ENCODE data around the gene ZNF503.

ZNF503 gene

DNA sequence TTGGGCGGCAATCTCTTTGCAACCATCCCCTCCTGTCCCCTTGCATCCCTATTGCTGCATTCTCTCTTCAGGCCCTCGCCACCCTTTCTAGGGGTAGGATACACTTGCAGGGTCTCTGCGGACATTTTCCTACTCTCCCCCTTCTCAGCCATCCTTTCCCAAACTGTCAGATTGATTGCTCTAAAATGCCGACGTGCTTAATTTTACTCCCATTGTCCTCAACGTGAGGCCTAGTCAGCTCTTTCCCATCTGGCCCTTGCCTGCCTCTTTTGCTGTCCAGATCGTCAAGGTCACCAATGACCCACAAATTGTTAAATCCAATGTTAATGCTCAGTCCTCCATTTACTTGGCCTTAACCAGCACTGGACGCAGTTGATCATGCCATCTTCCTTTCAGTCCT, 17.1 kb upstream of the ZNF503 start:
- DNase-seq (ENCODE audit: extremely low spot score) = no peak
- ChIA-PET CTCF (no interaction called here), POLR2A (no interaction called here)
- TF ChIP-seq, protein P1, sequence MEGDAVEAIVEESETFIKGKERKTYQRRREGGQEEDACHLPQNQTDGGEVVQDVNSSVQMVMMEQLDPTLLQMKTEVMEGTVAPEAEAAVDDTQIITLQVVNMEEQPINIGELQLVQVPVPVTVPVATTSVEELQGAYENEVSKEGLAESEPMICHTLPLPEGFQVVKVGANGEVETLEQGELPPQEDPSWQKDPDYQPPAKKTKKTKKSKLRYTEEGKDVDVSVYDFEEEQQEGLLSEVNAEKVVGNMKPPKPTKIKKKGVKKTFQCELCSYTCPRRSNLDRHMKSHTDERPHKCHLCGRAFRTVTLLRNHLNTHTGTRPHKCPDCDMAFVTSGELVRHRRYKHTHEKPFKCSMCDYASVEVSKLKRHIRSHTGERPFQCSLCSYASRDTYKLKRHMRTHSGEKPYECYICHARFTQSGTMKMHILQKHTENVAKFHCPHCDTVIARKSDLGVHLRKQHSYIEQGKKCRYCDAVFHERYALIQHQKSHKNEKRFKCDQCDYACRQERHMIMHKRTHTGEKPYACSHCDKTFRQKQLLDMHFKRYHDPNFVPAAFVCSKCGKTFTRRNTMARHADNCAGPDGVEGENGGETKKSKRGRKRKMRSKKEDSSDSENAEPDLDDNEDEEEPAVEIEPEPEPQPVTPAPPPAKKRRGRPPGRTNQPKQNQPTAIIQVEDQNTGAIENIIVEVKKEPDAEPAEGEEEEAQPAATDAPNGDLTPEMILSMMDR (IDR thresholded peaks at IDR 0.05; ENCODE audit: control extremely low read depth, extremely low read depth, low read depth, missing control alignments) = no peak

DNA sequence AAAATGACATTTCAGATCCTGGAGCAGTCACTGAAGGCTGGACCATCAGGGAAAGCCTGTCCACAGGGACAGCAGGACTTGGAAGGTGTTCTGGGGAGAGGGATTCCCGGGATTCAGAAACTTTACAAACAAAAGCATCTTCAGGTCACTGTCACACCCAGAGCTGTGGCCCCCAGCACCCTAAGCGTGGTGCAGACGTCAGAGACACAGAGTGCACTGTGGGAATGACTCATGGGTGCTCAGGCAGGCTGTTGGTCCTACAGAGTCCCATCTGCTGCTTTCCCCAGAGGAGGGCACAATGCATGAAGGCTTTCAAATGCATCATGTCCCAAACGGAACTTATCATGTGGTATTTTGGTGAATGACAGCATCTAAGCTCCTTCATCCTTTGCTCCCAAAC, 16.7 kb upstream of the ZNF503 start:
- TF ChIP-seq, protein P1 (IDR thresholded peaks at IDR 0.05; ENCODE audit: control extremely low read depth, extremely low read depth, low read depth, missing control alignments) = no peak

GRCh38 chr10:75417522-75417927, 16.0 kb upstream of the ZNF503 start:
- POLR2A ChIA-PET = no interaction called here
- DNase-seq (ENCODE audit: extremely low spot score) = no peak
- CTCF ChIA-PET = interaction anchor here (0.8 to 1.6 kb wide), 2 partner anchors 8 to 10 kb away, joined by 3 to 5 read pairs; no protein-coding TSS in a partner anchor
- TF ChIP-seq, protein P1 (IDR thresholded peaks at IDR 0.05; ENCODE audit: control extremely low read depth, extremely low read depth, low read depth, missing control alignments) = no peak

More for the DNA sequence above, 16.7 kb upstream of the ZNF503 start:
- ChIA-PET CTCF (no interaction called here), POLR2A (no interaction called here)
- no peak for DNase-seq (ENCODE audit: extremely low spot score)

DNA sequence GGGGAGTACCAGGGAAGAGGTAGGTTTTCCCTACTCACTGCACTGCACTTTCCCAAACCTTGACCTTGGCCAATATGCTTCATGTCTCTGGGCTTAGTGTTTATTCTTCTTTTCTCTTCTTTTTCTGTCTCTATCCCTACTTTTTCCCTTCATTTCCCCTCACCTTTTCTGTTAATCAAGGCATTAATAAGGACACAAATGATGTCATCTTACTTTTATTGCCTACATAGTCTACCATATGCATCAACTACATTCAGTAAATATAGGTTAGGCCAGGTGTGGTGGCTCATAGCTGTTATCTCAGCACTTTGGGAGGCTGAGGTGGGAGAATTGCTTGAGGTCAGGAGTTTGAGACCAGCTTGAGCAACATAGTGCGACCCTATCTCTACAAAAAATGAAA, 13.0 kb upstream of the ZNF503 start:
- POLR2A ChIA-PET = no interaction called here
- CTCF ChIA-PET = interaction anchor here (2.0 kb wide), 1 partner anchor 9 kb away, joined by 4 read pairs; no protein-coding TSS in a partner anchor
- DNase-seq (ENCODE audit: extremely low spot score) = no peak
- TF ChIP-seq, protein P1 (IDR thresholded peaks at IDR 0.05; ENCODE audit: control extremely low read depth, extremely low read depth, low read depth, missing control alignments) = no peak

- POLR2A ChIA-PET = no interaction called here
- DNase-seq (ENCODE audit: extremely low spot score) = no peak
These were observed 8.8 kb upstream of the ZNF503 start for GRCh38 chr10:75410132-75411005.

More at GRCh38 chr10:75410132-75411005, 8.8 kb upstream of the ZNF503 start:
- CTCF ChIA-PET = interaction anchor here (1.8 kb wide), 1 partner anchor 10 kb away, joined by 5 read pairs; no protein-coding TSS in a partner anchor
- TF ChIP-seq, protein P1 (IDR thresholded peaks at IDR 0.05; ENCODE audit: control extremely low read depth, extremely low read depth, low read depth, missing control alignments) = no peak
